H9 (cell line): ENCODE measurements around the gene OTUB1. TPM values are rescaled to one million over a fixed set of nuclear protein-coding genes. Genes with fewer than 3 reads are reported as not detected.

Experiments
- DNase-seq: peaks from one replicate; pipeline ENCODE4 v3.0.0-alpha.2; 2017
- H2AFZ ChIP-seq: one replicate; pipeline ENCODE4 v1.6.1; 2013; ENCODE audit warnings: mild to moderate bottlenecking, low read length, control low read depth, moderate library complexity
- H2AK5ac ChIP-seq: 2 replicates; pipeline ENCODE4 v1.6.1; 2013; ENCODE audit warnings: low read length, control low read depth, mixed read lengths; ENCODE audit not compliant: insufficient read length
- H2BK120ac ChIP-seq: one replicate; pipeline ENCODE4 v1.6.1; 2013; ENCODE audit warnings: low read depth, mild to moderate bottlenecking, low read length, control low read depth, inconsistent platforms; ENCODE audit not compliant: poor library complexity, severe bottlenecking
- H2BK12ac ChIP-seq: 2 replicates; pipeline ENCODE4 v1.6.1; 2013; ENCODE audit warnings: low read length, control low read depth, mixed read lengths, low read depth; ENCODE audit not compliant: insufficient read length
- H2BK15ac ChIP-seq: 2 replicates; pipeline ENCODE4 v1.6.1; 2013; ENCODE audit warnings: low read depth, low read length, control low read depth
- H2BK20ac ChIP-seq: one replicate; pipeline ENCODE4 v1.6.1; 2013; ENCODE audit warnings: low read depth, mild to moderate bottlenecking, low read length, control low read depth, inconsistent platforms; ENCODE audit not compliant: poor library complexity, severe bottlenecking
- H2BK5ac ChIP-seq: 2 replicates; pipeline ENCODE4 v1.6.1; 2013; ENCODE audit warnings: low read length, control low read depth, mixed read lengths; ENCODE audit not compliant: insufficient read length
- H3K14ac ChIP-seq: 2 replicates; pipeline ENCODE4 v1.6.1; 2013; ENCODE audit warnings: low read length, control low read depth; ENCODE audit not compliant: insufficient read depth
- H3K18ac ChIP-seq: 2 replicates; pipeline ENCODE4 v1.6.1; 2013; ENCODE audit warnings: low read depth, mild to moderate bottlenecking, mixed read lengths, low read length, control low read depth; ENCODE audit not compliant: insufficient read length
- H3K23ac ChIP-seq: 2 replicates; pipeline ENCODE4 v1.6.1; 2013; ENCODE audit warnings: low read length, control low read depth, mixed read lengths, low read depth; ENCODE audit not compliant: insufficient read length
- H3K23me2 ChIP-seq: 2 replicates; pipeline ENCODE4 v1.6.1; 2013; ENCODE audit warnings: low read depth, mild to moderate bottlenecking, mixed read lengths, low read length, control low read depth; ENCODE audit not compliant: insufficient read length, poor library complexity, severe bottlenecking
- H3K27ac ChIP-seq: 2 replicates; pipeline ENCODE4 v1.5.1; 2013; ENCODE audit warnings: low read length, control low read depth, mixed read lengths, low read depth; ENCODE audit not compliant: insufficient read length
- H3K27me3 ChIP-seq: 2 replicates; pipeline ENCODE4 v1.6.1; 2013; ENCODE audit warnings: low read length, control low read depth, inconsistent platforms; ENCODE audit not compliant: insufficient read depth
- H3K4ac ChIP-seq: 2 replicates; pipeline ENCODE4 v1.6.1; 2013; ENCODE audit warnings: low read depth, mild to moderate bottlenecking, control low read depth, inconsistent platforms, low read length, moderate library complexity
- H3K4me1 ChIP-seq: 2 replicates; pipeline ENCODE4 v1.6.1; 2013; ENCODE audit warnings: low read length, control low read depth, inconsistent platforms; ENCODE audit not compliant: insufficient read depth
- H3K4me2 ChIP-seq: 2 replicates; pipeline ENCODE4 v1.6.1; 2013; ENCODE audit warnings: low read length, control low read depth, mixed read lengths; ENCODE audit not compliant: insufficient read length, insufficient read depth
- H3K56ac ChIP-seq: 2 replicates; pipeline ENCODE4 v1.6.1; 2013; ENCODE audit warnings: low read depth, mild to moderate bottlenecking, mixed read lengths, low read length, control low read depth; ENCODE audit not compliant: insufficient read length
- H3K79me1 ChIP-seq: 2 replicates; pipeline ENCODE4 v1.6.1; 2013; ENCODE audit warnings: low read depth, mild to moderate bottlenecking, moderate library complexity, low read length, control low read depth, inconsistent platforms; ENCODE audit not compliant: insufficient read depth, poor library complexity, severe bottlenecking
- H3K79me2 ChIP-seq: 2 replicates; pipeline ENCODE4 v1.6.1; 2013; ENCODE audit warnings: low read length, control low read depth, inconsistent platforms; ENCODE audit not compliant: insufficient read depth
- H3K9ac ChIP-seq: 2 replicates; pipeline ENCODE4 v1.6.1; 2013; ENCODE audit warnings: low read length, control low read depth, mixed read lengths; ENCODE audit not compliant: insufficient read length; ENCODE audit errors: extremely low read depth
- H3K9me3 ChIP-seq: one replicate; pipeline ENCODE4 v1.6.1; 2013; ENCODE audit warnings: low read depth, low read length, inconsistent platforms; ENCODE audit not compliant: control insufficient read depth
- H3T11ph ChIP-seq: one replicate; pipeline ENCODE4 v1.6.1; 2013; ENCODE audit warnings: mild to moderate bottlenecking, low read length, control low read depth, inconsistent platforms
- H4K20me1 ChIP-seq: one replicate; pipeline ENCODE4 v1.6.1; 2013; ENCODE audit not compliant: control insufficient read depth, insufficient read length, insufficient read depth
- H4K5ac ChIP-seq: 2 replicates; pipeline ENCODE4 v1.6.1; 2013; ENCODE audit warnings: low read depth, mild to moderate bottlenecking, mixed read lengths, low read length, control low read depth; ENCODE audit not compliant: insufficient read length
- H4K8ac ChIP-seq: replicated peaks from 2 replicates; pipeline ENCODE4 v1.6.1; 2013; ENCODE audit warnings: low read length, control low read depth, mixed read lengths, low read depth; ENCODE audit not compliant: insufficient read length
- H4K91ac ChIP-seq: 2 replicates; pipeline ENCODE4 v1.6.1; 2013; ENCODE audit warnings: low read depth, mild to moderate bottlenecking, moderate library complexity, mixed read lengths, low read length, control low read depth; ENCODE audit not compliant: insufficient read length
- H3K27ac Mint-ChIP-seq, 3 experiments: 2 replicates in 2 of 3; 3 replicates in 1 of 3; pipeline ENCODE4 v1.8.0; 2020 to 2021; ENCODE audit warnings: mixed read lengths in 3 of 3, mild to moderate bottlenecking in 1 of 3, moderate library complexity in 1 of 3
- H3K27me3 Mint-ChIP-seq: 2 replicates; pipeline ENCODE4 v1.8.0; 2021; ENCODE audit warnings: low read depth, mild to moderate bottlenecking, moderate library complexity, mixed read lengths
- H3K36me3 Mint-ChIP-seq, 3 experiments: 2 replicates in 2 of 3; 3 replicates in 1 of 3; pipeline ENCODE4 v1.8.0; 2020 to 2021; ENCODE audit warnings: low read depth in 3 of 3, mixed read lengths in 3 of 3; ENCODE audit not compliant: insufficient read depth in 1 of 3
- H3K4me1 Mint-ChIP-seq, 2 experiments: 2 replicates each; pipeline ENCODE4 v1.8.0; 2020; ENCODE audit warnings: mixed read lengths in 2 of 2
- H3K4me3 Mint-ChIP-seq, 2 experiments: 2 replicates in 1 of 2; 3 replicates in 1 of 2; pipeline ENCODE4 v1.8.0; 2020 to 2021; ENCODE audit warnings: mild to moderate bottlenecking in 2 of 2, mixed read lengths in 2 of 2, moderate library complexity in 1 of 2
- H3K9me3 Mint-ChIP-seq, 2 experiments: 2 replicates in 1 of 2; 3 replicates in 1 of 2; pipeline ENCODE4 v1.8.0; 2020; ENCODE audit warnings: mild to moderate bottlenecking in 2 of 2, mixed read lengths in 2 of 2, moderate library complexity in 1 of 2
- CTCF ChIP-seq: fragments of 200-600 bp; sonication (generic); conservative IDR thresholded peaks from 3 replicates; pipeline ENCODE4 v1.8.0; 2021; ENCODE audit warnings: antibody characterized with exemption, mild to moderate bottlenecking
- WGBS: extraction: QIAGEN DNeasy Blood & Tissue Kit; methylation state at CpG from one replicate; pipeline ENCODE4 v1.1.7; 2013; ENCODE audit warnings: missing lambda C conversion rate, low lambda C conversion rate, mixed read lengths; ENCODE audit not compliant: insufficient read length; ENCODE audit errors: extremely low coverage; 5-methylcytosine and 5-hydroxymethylcytosine counted together
- total RNA-seq: library from RNA; stranded (reverse); gene quantifications from 2 replicates; pipeline ENCODE4 v1.2.1, GENCODE V29; 2021

OTUB1 gene
- total RNA-seq, 1 experiment from 2014 or later: 114 TPM

- Histone ChIP-seq H3K9ac (no peak overlapping the region), H2AK5ac (no peak overlapping the region), H2BK15ac (no peak overlapping the region), H2BK5ac (no peak overlapping the region), H3K4me2 (no peak overlapping the region), H2BK20ac (no peak overlapping the region), H3K79me2 (no peaks in the 10 kb centered on the region), H3K18ac (no peak overlapping the region), H2BK12ac (no peak overlapping the region), H4K91ac (no peak overlapping the region), H4K8ac (no peak overlapping the region), H2BK120ac (no peak overlapping the region), H3K23me2 (no peaks in the 10 kb centered on the region), H3K27ac (no peak overlapping the region), H3K4ac (no peak overlapping the region), H3T11ph (no peak overlapping the region), H3K9me3 (no peaks in the 10 kb centered on the region), H2AFZ (no peak overlapping the region), H3K79me1 (no peaks in the 10 kb centered on the region), H4K5ac (no peak overlapping the region), H3K4me1 (no peaks in the 10 kb centered on the region), H3K27me3 (peaks cover 11% of the 10 kb centered on the region; the same call in 1 of the 2 replicates), H4K20me1 (no peaks in the 10 kb centered on the region), H3K14ac (no peak overlapping the region), H3K23ac (no peak overlapping the region), H3K56ac (no peak overlapping the region)
- H3K4me1 Mint-ChIP-seq: peaks cover 8 to 11% of the 10 kb centered on the region in 2 experiments
- peaks cover 67% of the 10 kb centered on the region for H3K27me3 Mint-ChIP-seq
- no CpG with 5 or more reads among the region's 20 CpGs for WGBS
- no peak for TF ChIP-seq CTCF
- no peak overlapping the region for H3K27ac Mint-ChIP-seq
- H3K9me3 Mint-ChIP-seq: peaks cover 4 to 5% of the 10 kb centered on the region in 2 experiments; a peak in 3 of 5 replicates
- no peak overlapping the region for H3K4me3 Mint-ChIP-seq
- H3K36me3 Mint-ChIP-seq: peaks cover under 1 to 5% (median 4%) of the 10 kb centered on the region in 3 experiments; a peak in 3 of 7 replicates
- no peak for DNase-seq
Observed at GRCh38 chr11:64015510-64015909, 29.3 kb downstream of the OTUB1 start.
